WTC11 (cell line): ENCODE results near the gene CNN2.

Experiments
- ATF2 ChIP-seq: sonication (generic); formaldehyde crosslinking; IDR thresholded peaks from 2 replicates; pipeline ENCODE4 v1.8.1; 2022; ENCODE audit warnings: low read depth, missing genetic modification reagents, borderline replicate concordance
- CTCF ChIP-seq: fragments of 200-600 bp; IDR thresholded peaks from 2 replicates; pipeline ENCODE4 v1.8.0; 2022; ENCODE audit warnings: antibody characterized with exemption
- ESRRA ChIP-seq: sonication (generic); formaldehyde crosslinking; IDR thresholded peaks from 2 replicates; pipeline ENCODE4 v1.8.1; 2022; ENCODE audit warnings: mild to moderate bottlenecking, missing genetic modification reagents, borderline replicate concordance
- MAX ChIP-seq: sonication (generic); formaldehyde crosslinking; IDR thresholded peaks from 2 replicates; pipeline ENCODE4 v1.8.0; 2022; ENCODE audit warnings: mild to moderate bottlenecking, missing genetic modification reagents
- MLX ChIP-seq: sonication (generic); formaldehyde crosslinking; IDR thresholded peaks from 2 replicates; pipeline ENCODE4 v1.8.1; 2023; ENCODE audit warnings: mild to moderate bottlenecking, missing genetic modification reagents, moderate library complexity
- NR2C2 ChIP-seq: sonication (generic); formaldehyde crosslinking; IDR thresholded peaks from 2 replicates; pipeline ENCODE4 v1.8.0; 2022; ENCODE audit warnings: mild to moderate bottlenecking, missing genetic modification reagents
- SP1 ChIP-seq: sonication (generic); formaldehyde crosslinking; conservative IDR thresholded peaks from 2 replicates; pipeline ENCODE4 v1.8.1; 2022; ENCODE audit warnings: missing genetic modification reagents
- STAT6 ChIP-seq: sonication (generic); formaldehyde crosslinking; conservative IDR thresholded peaks from 2 replicates; pipeline ENCODE4 v1.8.1; 2023; ENCODE audit warnings: mild to moderate bottlenecking, low read depth, missing genetic modification reagents, moderate library complexity
- USF2 ChIP-seq: sonication (generic); formaldehyde crosslinking; IDR thresholded peaks from 2 replicates; pipeline ENCODE4 v1.8.1; 2023; ENCODE audit warnings: mild to moderate bottlenecking, missing genetic modification reagents, moderate library complexity

- no peak for TF ChIP-seq CTCF
- no peak for TF ChIP-seq MLX (CRISPR knock-in tag)
- no peak for TF ChIP-seq SP1 (CRISPR knock-in tag)
- TF ChIP-seq STAT6 (CRISPR knock-in tag): no peak
- TF ChIP-seq USF2 (CRISPR knock-in tag): no peak
- TF ChIP-seq MAX (CRISPR knock-in tag): no peak
- no peak for TF ChIP-seq ATF2 (CRISPR knock-in tag)
- no peak for TF ChIP-seq ESRRA (CRISPR knock-in tag)
- no peak for TF ChIP-seq NR2C2 (CRISPR knock-in tag)
These were observed 48.3 kb downstream of the CNN2 start for GRCh38 chr19:1074544-1075283.
